GM13976 (cell line): Measurements from ENCODE around the gene TGFBR3.

Experiments
- DNase-seq: peaks from one replicate; pipeline ENCODE4 v3.0.0; 2012; ENCODE audit warnings: low spot score
- CTCF ChIP-seq: IDR thresholded peaks from 2 replicates; pipeline ENCODE4 v1.5.1; 2012; ENCODE audit warnings: borderline replicate concordance, mild to moderate bottlenecking; ENCODE audit not compliant: insufficient read depth; ENCODE audit errors: extremely low read depth, missing control alignments, control extremely low read depth
- in situ Hi-C: fragments of 300-500 bp; cut with MboI; formaldehyde crosslinking; loops from one replicate; pipeline ENCODE4 v1.12.0; 2022; ENCODE audit warnings: low sequenced_read_pairs, mixed read lengths, inconsistent platforms; ENCODE audit not compliant: unreplicated experiment

Gene TGFBR3

DNA sequence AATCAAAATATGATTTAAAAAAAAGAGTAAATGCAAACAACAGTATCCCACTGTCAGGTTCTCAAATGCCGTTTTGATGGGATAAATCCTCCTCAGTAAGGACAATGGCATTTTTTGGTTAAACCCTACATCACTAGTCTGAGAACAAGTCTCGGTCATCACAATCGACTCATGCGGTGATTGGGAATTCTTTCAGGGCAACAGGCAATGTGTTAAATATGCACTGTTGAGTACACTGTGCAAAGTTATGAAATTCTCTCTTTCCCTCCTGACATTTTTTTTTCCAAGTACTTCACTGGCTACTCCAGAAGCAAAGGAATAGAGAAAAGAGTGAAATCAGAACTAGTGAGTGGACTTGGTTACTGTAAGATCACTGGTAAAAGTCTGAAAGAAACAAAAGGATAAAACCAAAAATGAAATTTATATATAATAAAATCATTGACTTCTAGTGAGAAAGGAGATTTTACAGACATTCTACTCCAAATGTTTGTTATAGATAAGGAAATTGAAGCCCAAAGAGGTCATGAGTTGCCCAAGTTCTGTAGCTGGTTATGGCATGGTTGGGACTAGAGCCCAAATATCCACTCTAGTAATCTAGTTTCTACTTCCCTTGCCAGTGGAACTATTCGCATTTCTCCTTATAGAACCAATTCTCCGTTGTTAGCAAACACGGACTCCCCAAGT, 111.3 kb downstream of the TGFBR3 start:
- in situ Hi-C loops = no loop called here
- no peak for DNase-seq
- TF ChIP-seq CTCF = no peak

GRCh38 chr1:91771717-91772116, 114.2 kb downstream of the TGFBR3 start:
- DNase-seq = no peak
- no peak for TF ChIP-seq CTCF
- in situ Hi-C loops = no loop called here

DNA sequence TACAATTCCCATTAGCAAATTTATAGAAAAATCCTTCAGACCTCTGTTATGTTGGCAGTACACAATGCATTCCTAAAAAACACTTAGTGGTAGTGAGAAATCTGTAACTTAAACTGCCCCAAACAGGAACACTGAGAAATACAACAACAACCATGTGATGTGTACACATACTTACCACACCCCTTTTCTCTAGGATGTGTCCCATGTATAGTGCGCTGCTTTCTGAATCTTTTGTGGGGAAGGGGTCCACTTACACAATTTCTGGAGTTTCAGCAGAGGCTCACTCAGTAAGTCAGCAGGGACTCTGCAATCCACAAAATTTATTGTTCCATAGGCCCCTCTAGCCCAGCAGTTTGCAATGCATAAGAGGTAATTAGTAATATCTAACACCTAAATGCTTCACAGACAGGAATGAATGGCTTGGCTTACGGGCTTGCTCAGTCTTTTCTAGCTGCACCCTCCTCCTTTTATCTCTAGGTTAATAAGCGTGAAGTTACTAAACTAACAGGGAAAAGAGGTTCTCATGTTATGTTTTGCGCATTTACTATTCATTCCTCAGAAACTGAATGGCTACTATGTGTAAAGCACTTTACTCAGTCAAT, 115.2 kb downstream of the TGFBR3 start:
- DNase-seq = no peak
- TF ChIP-seq CTCF = no peak
- in situ Hi-C loops = no loop called here

DNA sequence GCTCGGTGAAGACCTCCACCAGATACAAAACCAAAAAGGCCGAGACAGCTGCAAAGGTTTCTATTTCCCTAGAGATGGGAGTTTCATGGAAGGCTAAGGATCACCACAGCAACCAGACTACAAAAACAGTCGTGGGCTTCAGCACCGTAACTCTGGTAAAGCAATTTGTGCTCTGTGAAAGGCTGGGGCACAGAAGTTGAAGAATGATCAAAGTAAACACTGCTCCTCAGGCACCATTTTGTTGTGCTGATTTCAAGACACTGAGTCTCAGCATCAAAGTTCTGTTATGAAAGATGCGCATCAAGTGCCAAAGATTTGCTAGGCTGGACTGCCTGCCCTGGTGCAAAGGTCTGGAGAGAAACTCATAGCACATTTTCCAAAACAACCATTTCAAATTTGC, 116.2 kb downstream of the TGFBR3 start:
- no peak for TF ChIP-seq CTCF
- in situ Hi-C loops = no loop called here
- DNase-seq = no peak

DNA sequence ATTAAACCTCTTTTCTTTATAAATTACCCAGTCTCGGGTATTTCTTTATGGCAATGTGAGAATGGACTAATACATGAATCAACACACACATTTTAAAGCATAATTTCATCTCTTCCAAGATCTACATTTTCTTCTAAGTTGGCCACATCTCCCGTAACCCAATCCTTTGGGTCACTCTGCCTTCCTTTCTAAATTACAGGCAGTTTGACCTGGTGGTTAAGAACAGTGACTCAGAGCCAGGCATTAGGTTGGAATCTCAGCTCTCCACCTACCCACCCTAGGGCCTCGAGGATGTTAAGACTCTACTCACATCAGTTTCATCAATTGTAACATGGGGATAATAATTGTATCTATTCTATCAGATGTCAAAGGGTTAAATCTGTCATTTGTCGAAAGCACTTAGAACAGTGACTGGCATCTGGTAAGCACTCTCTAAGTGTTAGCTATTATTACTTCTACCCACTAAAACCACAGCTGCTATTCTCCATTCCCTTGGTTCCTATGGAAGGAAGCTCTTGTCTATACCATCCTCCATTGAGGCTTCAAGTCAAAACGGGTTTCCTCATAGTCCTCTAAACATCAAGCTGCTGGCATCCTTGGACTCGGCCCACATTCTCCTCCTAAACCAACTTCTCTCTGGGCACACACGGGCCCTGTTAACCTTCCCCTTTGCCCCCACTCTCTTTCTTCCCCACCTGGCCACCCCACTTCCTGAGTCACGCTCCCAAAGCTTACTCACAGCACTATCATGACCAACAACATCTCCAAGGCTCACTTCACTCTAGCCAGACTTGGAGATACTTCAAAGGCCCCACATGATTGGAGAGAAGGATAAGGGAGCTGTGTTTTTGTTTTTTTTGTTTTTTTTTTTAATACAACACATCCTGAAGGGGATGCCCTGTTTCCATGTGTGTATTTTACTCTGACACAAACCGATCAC, 116.9 kb downstream of the TGFBR3 start:
- DNase-seq = no peak
- in situ Hi-C loops = no loop called here

More for the DNA sequence above, 116.9 kb downstream of the TGFBR3 start:
- no peak for TF ChIP-seq CTCF
